Measurements from ENCODE around the gene GJB3.
"Not testable (repeated sequence)": the region's sequence is repeated elsewhere in the genome, so short reads cannot be mapped to it uniquely, and the experiment has no call there.

GJB3 gene

GRCh38 chr1:34781071-34781843 lies at the start of gene GJB3:
GJB3 (plus strand) TSS chr1:34781214; CDS start chr1:34784763, 3,549 bp downstream.
- H3K4me1 ChIP-seq (ENCODE audit: control insufficient read depth, insufficient read depth, low read length), result no peaks in the 10 kb centered on the region
- no peak within 1 kb of the TSS for H3K27ac ChIP-seq (ENCODE audit: low read length)
- no CpG with 5 or more reads among the region's 62 CpGs for whole genome bisulfite sequencing (ENCODE audit: insufficient coverage, insufficient read length)
- no peaks in the 10 kb centered on the region for H3K36me3 ChIP-seq (ENCODE audit: control insufficient read depth, insufficient read depth, low read length)
- H3K9me3 ChIP-seq (ENCODE audit: control insufficient read depth, insufficient read depth, low read length), result no peaks in the 10 kb centered on the region
- H3K27me3 ChIP-seq (ENCODE audit: control insufficient read depth, insufficient read depth, low read length), result no peaks in the 10 kb centered on the region; the same call in 1 of the 2 replicates
- H3K4me3 ChIP-seq (ENCODE audit: low read length), result peak within 1 kb of the TSS; percentile 57; the same call in 1 of the 2 replicates
- DNase-seq (ENCODE audit: low read depth, low spot score), result no peak

DNA sequence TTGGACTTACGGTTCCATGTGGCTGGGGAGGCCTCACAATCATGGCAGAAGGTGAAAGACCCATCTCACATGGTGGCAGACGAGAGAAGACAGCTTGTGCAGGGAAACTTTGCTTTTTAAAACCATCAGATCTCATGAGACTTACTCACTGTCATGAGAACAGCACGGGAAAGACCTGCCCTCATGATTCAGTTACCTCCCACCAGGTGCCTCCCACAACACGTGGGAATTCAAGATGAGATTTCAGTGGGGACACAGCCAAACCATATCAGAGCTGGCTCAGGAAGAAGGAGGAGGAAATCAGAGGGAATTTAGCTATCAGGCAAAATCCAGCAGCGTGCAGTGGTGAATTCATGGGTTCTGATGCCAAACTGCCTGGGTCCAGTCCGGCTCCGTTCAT lies 48.2 kb upstream of the GJB3 start:
- no CpG with 5 or more reads among the region's 7 CpGs for WGBS (ENCODE audit: insufficient coverage, insufficient read length)
- not testable (repeated sequence) for H3K27me3 ChIP-seq (ENCODE audit: control insufficient read depth, insufficient read depth, low read length); H3K4me3 ChIP-seq (ENCODE audit: low read length); H3K36me3 ChIP-seq (ENCODE audit: control insufficient read depth, insufficient read depth, low read length); H3K27ac ChIP-seq (ENCODE audit: low read length); DNase-seq (ENCODE audit: low read depth, low spot score); H3K9me3 ChIP-seq (ENCODE audit: control insufficient read depth, insufficient read depth, low read length); H3K4me1 ChIP-seq (ENCODE audit: control insufficient read depth, insufficient read depth, low read length)

- no peak for DNase-seq (ENCODE audit: low read depth, low spot score)
- H3K27ac ChIP-seq (ENCODE audit: low read length), result no peak overlapping the region
- no peak overlapping the region for H3K4me3 ChIP-seq (ENCODE audit: low read length)
- no CpG with 5 or more reads among the region's 10 CpGs for WGBS (ENCODE audit: insufficient coverage, insufficient read length)
- H3K9me3 ChIP-seq (ENCODE audit: control insufficient read depth, insufficient read depth, low read length), result no peaks in the 10 kb centered on the region
- no peaks in the 10 kb centered on the region for H3K36me3 ChIP-seq (ENCODE audit: control insufficient read depth, insufficient read depth, low read length)
- no peaks in the 10 kb centered on the region for H3K27me3 ChIP-seq (ENCODE audit: control insufficient read depth, insufficient read depth, low read length)
- no peaks in the 10 kb centered on the region; the same call in 1 of the 2 replicates for H3K4me1 ChIP-seq (ENCODE audit: control insufficient read depth, insufficient read depth, low read length)
These were observed 44.3 kb upstream of the GJB3 start for GRCh38 chr1:34736692-34737091.

- not testable (repeated sequence) for H3K36me3 ChIP-seq (ENCODE audit: control insufficient read depth, insufficient read depth, low read length); H3K27ac ChIP-seq (ENCODE audit: low read length); H3K27me3 ChIP-seq (ENCODE audit: control insufficient read depth, insufficient read depth, low read length); H3K4me3 ChIP-seq (ENCODE audit: low read length); DNase-seq (ENCODE audit: low read depth, low spot score); H3K4me1 ChIP-seq (ENCODE audit: control insufficient read depth, insufficient read depth, low read length); H3K9me3 ChIP-seq (ENCODE audit: control insufficient read depth, insufficient read depth, low read length)
- WGBS (ENCODE audit: insufficient coverage, insufficient read length), result no CpG with 5 or more reads among the region's 12 CpGs
These were observed 43.8 kb upstream of the GJB3 start for GRCh38 chr1:34737236-34737635.

- H3K27me3 ChIP-seq (ENCODE audit: control insufficient read depth, insufficient read depth, low read length), result no peaks in the 10 kb centered on the region
- no peak overlapping the region for H3K4me3 ChIP-seq (ENCODE audit: low read length)
- no peaks in the 10 kb centered on the region for H3K36me3 ChIP-seq (ENCODE audit: control insufficient read depth, insufficient read depth, low read length)
- DNase-seq (ENCODE audit: low read depth, low spot score), result no peak
- no peaks in the 10 kb centered on the region for H3K9me3 ChIP-seq (ENCODE audit: control insufficient read depth, insufficient read depth, low read length)
- H3K27ac ChIP-seq (ENCODE audit: low read length), result no peak overlapping the region
- H3K4me1 ChIP-seq (ENCODE audit: control insufficient read depth, insufficient read depth, low read length), result no peaks in the 10 kb centered on the region; the same call in 1 of the 2 replicates
- WGBS (ENCODE audit: insufficient coverage, insufficient read length), result no CpG with 5 or more reads among the region's 3 CpGs
These were observed 41.4 kb upstream of the GJB3 start for GRCh38 chr1:34739613-34740012.

GRCh38 chr1:34740161-34740868 lies 40.7 kb upstream of the GJB3 start:
- Histone ChIP-seq H3K9me3 (ENCODE audit: control insufficient read depth, insufficient read depth, low read length) (no peaks in the 10 kb centered on the region), H3K4me1 (ENCODE audit: control insufficient read depth, insufficient read depth, low read length) (no peaks in the 10 kb centered on the region; the same call in 1 of the 2 replicates), H3K27ac (ENCODE audit: low read length) (no peak overlapping the region), H3K27me3 (ENCODE audit: control insufficient read depth, insufficient read depth, low read length) (no peaks in the 10 kb centered on the region), H3K36me3 (ENCODE audit: control insufficient read depth, insufficient read depth, low read length) (no peaks in the 10 kb centered on the region), H3K4me3 (ENCODE audit: low read length) (no peak overlapping the region)
- DNase-seq (ENCODE audit: low read depth, low spot score), result no peak
- WGBS (ENCODE audit: insufficient coverage, insufficient read length), result no CpG with 5 or more reads among the region's 18 CpGs

- Histone ChIP-seq H3K9me3 (ENCODE audit: control insufficient read depth, insufficient read depth, low read length) (no peaks in the 10 kb centered on the region), H3K27me3 (ENCODE audit: control insufficient read depth, insufficient read depth, low read length) (no peaks in the 10 kb centered on the region), H3K36me3 (ENCODE audit: control insufficient read depth, insufficient read depth, low read length) (no peaks in the 10 kb centered on the region), H3K27ac (ENCODE audit: low read length) (no peak overlapping the region), H3K4me3 (ENCODE audit: low read length) (no peak overlapping the region), H3K4me1 (ENCODE audit: control insufficient read depth, insufficient read depth, low read length) (no peaks in the 10 kb centered on the region)
- WGBS (ENCODE audit: insufficient coverage, insufficient read length), result no CpG with 5 or more reads among the region's 16 CpGs
- peak; percentile 60 for DNase-seq (ENCODE audit: low read depth, low spot score)
These were observed 38.2 kb upstream of the GJB3 start for GRCh38 chr1:34742667-34743270.

DNA sequence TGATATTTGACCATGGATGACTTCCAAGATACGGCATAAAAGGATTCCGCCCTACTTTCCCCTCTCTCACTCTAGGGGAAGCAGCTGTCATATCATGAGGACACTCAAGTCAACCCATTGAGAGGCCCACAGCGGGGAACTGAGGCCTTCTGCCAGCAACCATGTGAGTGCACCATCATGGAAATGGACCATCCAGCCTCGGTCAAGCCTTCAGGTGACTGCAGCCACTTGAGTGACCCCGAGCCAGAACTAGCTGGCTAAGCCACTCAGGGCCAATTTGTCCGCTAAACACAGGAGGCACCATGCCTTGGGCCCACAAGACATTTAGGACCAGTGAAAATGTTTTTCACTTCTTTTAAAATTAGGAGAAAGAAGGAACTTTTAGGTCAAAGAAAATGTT lies 37.2 kb upstream of the GJB3 start:
- no peak overlapping the region for H3K27ac ChIP-seq (ENCODE audit: low read length)
- H3K9me3 ChIP-seq (ENCODE audit: control insufficient read depth, insufficient read depth, low read length), result no peaks in the 10 kb centered on the region
- no peaks in the 10 kb centered on the region for H3K27me3 ChIP-seq (ENCODE audit: control insufficient read depth, insufficient read depth, low read length)
- no peak overlapping the region for H3K4me3 ChIP-seq (ENCODE audit: low read length)
- no CpG with 5 or more reads among the region's 6 CpGs for WGBS (ENCODE audit: insufficient coverage, insufficient read length)
- H3K4me1 ChIP-seq (ENCODE audit: control insufficient read depth, insufficient read depth, low read length), result no peaks in the 10 kb centered on the region
- no peak for DNase-seq (ENCODE audit: low read depth, low spot score)
- H3K36me3 ChIP-seq (ENCODE audit: control insufficient read depth, insufficient read depth, low read length), result no peaks in the 10 kb centered on the region

GRCh38 chr1:34744851-34745250 lies 36.2 kb upstream of the GJB3 start:
- no peaks in the 10 kb centered on the region for H3K27me3 ChIP-seq (ENCODE audit: control insufficient read depth, insufficient read depth, low read length)
- no peaks in the 10 kb centered on the region for H3K36me3 ChIP-seq (ENCODE audit: control insufficient read depth, insufficient read depth, low read length)
- H3K4me1 ChIP-seq (ENCODE audit: control insufficient read depth, insufficient read depth, low read length), result no peaks in the 10 kb centered on the region
- H3K9me3 ChIP-seq (ENCODE audit: control insufficient read depth, insufficient read depth, low read length), result no peaks in the 10 kb centered on the region
- WGBS (ENCODE audit: insufficient coverage, insufficient read length), result no CpG with 5 or more reads among the region's 3 CpGs
- no peak overlapping the region for H3K27ac ChIP-seq (ENCODE audit: low read length)
- H3K4me3 ChIP-seq (ENCODE audit: low read length), result no peak overlapping the region
- DNase-seq (ENCODE audit: low read depth, low spot score), result no peak

GRCh38 chr1:34745666-34746065 lies 35.3 kb upstream of the GJB3 start:
- WGBS (ENCODE audit: insufficient coverage, insufficient read length), result no CpG with 5 or more reads among the region's 5 CpGs
- no peak overlapping the region for H3K27ac ChIP-seq (ENCODE audit: low read length)
- H3K27me3 ChIP-seq (ENCODE audit: control insufficient read depth, insufficient read depth, low read length), result no peaks in the 10 kb centered on the region
- no peak overlapping the region for H3K4me3 ChIP-seq (ENCODE audit: low read length)
- DNase-seq (ENCODE audit: low read depth, low spot score), result no peak
- no peaks in the 10 kb centered on the region for H3K9me3 ChIP-seq (ENCODE audit: control insufficient read depth, insufficient read depth, low read length)
- no peaks in the 10 kb centered on the region for H3K36me3 ChIP-seq (ENCODE audit: control insufficient read depth, insufficient read depth, low read length)
- H3K4me1 ChIP-seq (ENCODE audit: control insufficient read depth, insufficient read depth, low read length), result 0 out of 2 replicates have a peak, but pooled peaks cover 1% of the 10 kb centered on the region

All from iPS DF 6.9 (cell line).